ENCODE data around the gene TEX52.
A peak's percentile ranks its signal among the peaks of the same experiment; 100 is the strongest.

Gene TEX52

GRCh38 chr12:2890388-2891239 lies 33.8 kb upstream of the TEX52 start, which contains the start of gene TULP3:
Gene TULP3 (plus strand): TSS chr12:2890891. CDS start chr12:2890948, 57 bp downstream.
- H3K4me1 ChIP-seq = peaks cover 2% of the 10 kb centered on the region
- H3K4me2 ChIP-seq (ENCODE audit: low read length) = peak within 1 kb of the TSS; percentile 72
- TF ChIP-seq, protein P1, sequence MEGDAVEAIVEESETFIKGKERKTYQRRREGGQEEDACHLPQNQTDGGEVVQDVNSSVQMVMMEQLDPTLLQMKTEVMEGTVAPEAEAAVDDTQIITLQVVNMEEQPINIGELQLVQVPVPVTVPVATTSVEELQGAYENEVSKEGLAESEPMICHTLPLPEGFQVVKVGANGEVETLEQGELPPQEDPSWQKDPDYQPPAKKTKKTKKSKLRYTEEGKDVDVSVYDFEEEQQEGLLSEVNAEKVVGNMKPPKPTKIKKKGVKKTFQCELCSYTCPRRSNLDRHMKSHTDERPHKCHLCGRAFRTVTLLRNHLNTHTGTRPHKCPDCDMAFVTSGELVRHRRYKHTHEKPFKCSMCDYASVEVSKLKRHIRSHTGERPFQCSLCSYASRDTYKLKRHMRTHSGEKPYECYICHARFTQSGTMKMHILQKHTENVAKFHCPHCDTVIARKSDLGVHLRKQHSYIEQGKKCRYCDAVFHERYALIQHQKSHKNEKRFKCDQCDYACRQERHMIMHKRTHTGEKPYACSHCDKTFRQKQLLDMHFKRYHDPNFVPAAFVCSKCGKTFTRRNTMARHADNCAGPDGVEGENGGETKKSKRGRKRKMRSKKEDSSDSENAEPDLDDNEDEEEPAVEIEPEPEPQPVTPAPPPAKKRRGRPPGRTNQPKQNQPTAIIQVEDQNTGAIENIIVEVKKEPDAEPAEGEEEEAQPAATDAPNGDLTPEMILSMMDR (IDR thresholded peaks at IDR 0.05) = no peak
- peak within 1 kb of the TSS; percentile 75 for H3K9ac ChIP-seq
- no peaks in the 10 kb centered on the region for H3K27me3 ChIP-seq (ENCODE audit: control insufficient read depth, insufficient read depth, low read length)
- peak within 1 kb of the TSS; percentile 74 for H3K4me3 ChIP-seq (ENCODE audit: low read depth, low read length)
- peak within 1 kb of the TSS; percentile 64 for H3K27ac ChIP-seq
- no peaks in the 10 kb centered on the region for H3K9me3 ChIP-seq (ENCODE audit: control insufficient read depth, low read length)
- H3K79me2 ChIP-seq = peaks cover 3% of the 10 kb centered on the region
- H2AFZ ChIP-seq = peak within 1 kb of the TSS; percentile 93
- no peaks in the 10 kb centered on the region for H3K36me3 ChIP-seq (ENCODE audit: control insufficient read depth, insufficient read depth, low read length)

- Histone ChIP-seq H2AFZ (peak overlapping the region; percentile 93), H3K4me1 (peaks cover 2% of the 10 kb centered on the region), H3K27ac (peak overlapping the region; percentile 64), H3K9ac (no peak overlapping the region), H3K36me3 (ENCODE audit: control insufficient read depth, insufficient read depth, low read length) (no peaks in the 10 kb centered on the region), H3K9me3 (ENCODE audit: control insufficient read depth, low read length) (no peaks in the 10 kb centered on the region), H3K4me3 (ENCODE audit: low read depth, low read length) (peak overlapping the region; percentile 74), H3K79me2 (peaks cover 3% of the 10 kb centered on the region), H3K27me3 (ENCODE audit: control insufficient read depth, insufficient read depth, low read length) (no peaks in the 10 kb centered on the region), H3K4me2 (ENCODE audit: low read length) (peak overlapping the region; percentile 72)
- TF ChIP-seq, protein P1 (IDR thresholded peaks at IDR 0.05) = no peak
These were observed 33.2 kb upstream of the TEX52 start for GRCh38 chr12:2890001-2890387.

DNA sequence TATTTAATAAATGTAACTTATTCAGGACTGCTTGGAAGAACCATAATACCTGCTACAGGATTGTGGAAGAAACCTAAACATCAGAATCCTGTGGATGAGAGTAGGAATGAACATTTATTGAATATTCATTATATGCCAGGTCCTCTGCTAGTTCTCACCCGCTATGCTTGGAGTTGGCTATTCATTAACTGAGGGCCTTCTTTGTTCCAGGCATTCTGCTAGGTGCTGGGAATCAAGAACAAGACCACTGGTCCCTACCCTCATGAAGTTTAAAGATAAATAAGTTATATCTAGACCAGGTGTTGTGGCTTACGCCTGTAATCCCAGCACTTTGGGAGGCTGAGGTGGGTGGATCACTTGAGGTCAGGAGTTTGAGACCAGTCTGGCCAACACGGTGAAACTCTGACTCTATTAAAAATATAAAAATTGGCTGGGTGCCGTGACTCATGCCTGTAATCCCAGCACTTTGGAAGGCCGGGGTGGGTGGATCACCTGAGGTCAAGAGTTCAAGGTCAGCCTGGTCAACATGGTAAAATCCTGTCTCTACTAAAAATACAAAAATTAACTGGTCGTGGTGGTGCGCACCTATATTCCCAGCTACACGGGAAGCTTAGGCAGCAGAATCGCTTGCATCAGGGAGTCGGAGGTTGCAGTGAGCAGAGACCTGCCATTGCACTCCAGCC lies 30.1 kb upstream of the TEX52 start:
- no peaks in the 10 kb centered on the region for H3K36me3 ChIP-seq (ENCODE audit: control insufficient read depth, insufficient read depth, low read length)
- no peak overlapping the region for H3K9ac ChIP-seq
- H3K4me2 ChIP-seq (ENCODE audit: low read length) = no peak overlapping the region
- H3K4me1 ChIP-seq = peaks cover 2% of the 10 kb centered on the region
- H3K27ac ChIP-seq = no peak overlapping the region
- no peak overlapping the region for H3K4me3 ChIP-seq (ENCODE audit: low read depth, low read length)
- no peak overlapping the region for H2AFZ ChIP-seq
- TF ChIP-seq, protein P1 (IDR thresholded peaks at IDR 0.05) = no peak
- no peaks in the 10 kb centered on the region for H3K79me2 ChIP-seq
- no peaks in the 10 kb centered on the region for H3K27me3 ChIP-seq (ENCODE audit: control insufficient read depth, insufficient read depth, low read length)
- H3K9me3 ChIP-seq (ENCODE audit: control insufficient read depth, low read length) = no peaks in the 10 kb centered on the region

DNA sequence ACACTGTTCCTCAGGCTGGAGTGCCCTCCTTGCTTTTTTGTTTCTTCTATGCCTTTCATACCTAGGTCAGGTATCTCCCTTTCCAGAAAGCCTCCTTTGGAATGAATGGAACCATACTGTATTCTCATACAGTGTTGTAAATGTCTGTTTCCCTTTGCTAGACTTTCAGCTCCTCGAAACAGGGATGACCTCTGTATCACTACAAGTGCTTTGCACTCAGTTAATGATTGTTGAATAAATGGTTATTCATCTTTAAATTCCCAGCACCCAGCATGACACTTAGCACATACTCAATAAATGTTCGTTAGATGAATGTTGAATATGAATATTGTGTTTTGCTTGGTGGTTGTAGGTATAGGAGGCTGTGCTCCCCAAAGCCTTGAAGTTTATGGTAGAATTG lies 28.0 kb upstream of the TEX52 start:
- Histone ChIP-seq H3K4me1 (no peaks in the 10 kb centered on the region), H3K36me3 (ENCODE audit: control insufficient read depth, insufficient read depth, low read length) (no peaks in the 10 kb centered on the region), H3K9ac (no peak overlapping the region), H3K9me3 (ENCODE audit: control insufficient read depth, low read length) (no peaks in the 10 kb centered on the region), H3K4me3 (ENCODE audit: low read depth, low read length) (no peak overlapping the region), H3K27ac (no peak overlapping the region), H3K79me2 (peaks cover 4% of the 10 kb centered on the region), H3K27me3 (ENCODE audit: control insufficient read depth, insufficient read depth, low read length) (no peaks in the 10 kb centered on the region), H3K4me2 (ENCODE audit: low read length) (no peak overlapping the region), H2AFZ (no peak overlapping the region)
- TF ChIP-seq, protein P1 (IDR thresholded peaks at IDR 0.05) = no peak
